K562 (cell line): Measurements from ENCODE around the gene ACER3. TPM values are rescaled to one million over a fixed set of nuclear protein-coding genes. Genes with fewer than 3 reads are reported as not detected.

Source experiments
- CBFA2T3 ChIP-seq: fragments of 450-650 bp; IDR thresholded peaks from 2 replicates; pipeline ENCODE4 v1.6.1; 2017
- CBX3 ChIP-seq, 2 experiments: IDR thresholded peaks; 1 replicate in 1 of 2; 2 replicates in 1 of 2; pipeline ENCODE4 v1.6.1; 2012; ENCODE audit warnings: inconsistent platforms in 2 of 2, low read length in 2 of 2, borderline replicate concordance in 1 of 2, control low read depth in 1 of 2
- HNRNPUL1 ChIP-seq: fragments of 200-400 bp; formaldehyde crosslinking; IDR thresholded peaks from 2 replicates; pipeline ENCODE4 v1.6.1; 2017; ENCODE audit warnings: low read length
- KAT7 ChIP-seq: sonication (generic); formaldehyde crosslinking; IDR thresholded peaks from 2 replicates; pipeline ENCODE4 v1.8.0; 2022; ENCODE audit warnings: missing genetic modification reagents, mild to moderate bottlenecking, borderline replicate concordance
- NCOA4 ChIP-seq: fragments of 450-650 bp; IDR thresholded peaks from 2 replicates; pipeline ENCODE4 v1.6.1; 2018; ENCODE audit warnings: mild to moderate bottlenecking; ENCODE audit not compliant: partially characterized antibody
- NFIC ChIP-seq: fragments of 450-650 bp; IDR thresholded peaks from 2 replicates; pipeline ENCODE4 v1.6.1; 2017; ENCODE audit warnings: mild to moderate bottlenecking, inconsistent platforms
- PBX2 ChIP-seq, 2 experiments: IDR thresholded peaks in 1 of 2; conservative IDR thresholded peaks in 1 of 2; 2 replicates each; pipeline ENCODE4 v1.6.1; 2016; ENCODE audit warnings: low read depth in 2 of 2, mild to moderate bottlenecking in 1 of 2, missing compliant biosample characterization in 1 of 2, missing genetic modification characterization in 1 of 2, moderate library complexity in 1 of 2
- PPARD ChIP-seq: fragments of 250-450 bp; sonication (Bioruptor Pico); IDR thresholded peaks from 2 replicates; pipeline ENCODE4 v1.8.0; 2022; ENCODE audit warnings: inconsistent platforms, mild to moderate bottlenecking, moderate library complexity
- SOX6 ChIP-seq: fragments of 450-650 bp; IDR thresholded peaks from 2 replicates; pipeline ENCODE4 v1.6.1; 2014; ENCODE audit warnings: mild to moderate bottlenecking
- TEAD2 ChIP-seq: fragments of 450-650 bp; IDR thresholded peaks from 2 replicates; pipeline ENCODE4 v1.6.1; 2016; ENCODE audit warnings: missing genetic modification characterization, control low read depth, missing compliant biosample characterization
- U2AF2 ChIP-seq: fragments of 200-400 bp; formaldehyde crosslinking; optimal IDR thresholded peaks from 2 replicates; pipeline ENCODE3; 2017; ENCODE audit warnings: low read depth, mild to moderate bottlenecking, low read length
- ZEB2 ChIP-seq: fragments of 450-650 bp; IDR thresholded peaks from 2 replicates; pipeline ENCODE4 v1.6.1; 2016
- ZNF146 ChIP-seq: IDR thresholded peaks from one replicate; pipeline ENCODE4 v1.6.1; 2018; ENCODE audit warnings: missing compliant biosample characterization; ENCODE audit not compliant: unreplicated experiment
- ZNF324 ChIP-seq: fragments of 250-450 bp; sonication (Bioruptor Pico); IDR thresholded peaks from 2 replicates; pipeline ENCODE4 v1.4.0; 2020; ENCODE audit warnings: mild to moderate bottlenecking
- polyA plus RNA-seq, 8 experiments: library from polyadenylated mRNA; depleted of rRNA in 4 of 8; stranded (reverse) in 5 of 8; unstranded in 3 of 8; fragments of >200 nt; fragmentation: Nextera tagmentation in 2 of 8; fragmentation: Illumina TruSeq in 1 of 8; extraction: Ambion mirVana in 2 of 8; extraction: Trizol in 1 of 8; gene quantifications; 2 replicates each; pipeline versions ENCODE4 v1.2.1 to v1.2.3, GENCODE V29; 2011 to 2014; ENCODE audit warnings: inconsistent platforms in 1 of 8, missing spikeins in 1 of 8
- total RNA-seq, 7 experiments: library from RNA; depleted of rRNA in 6 of 7; stranded (reverse); fragments of >200 nt in 6 of 7; fragmentation: Illumina TruSeq in 2 of 7; extraction: Trizol in 2 of 7; gene quantifications; 2 replicates each; pipeline versions ENCODE4 v1.2.1 to v1.2.3, GENCODE V29; 2011 to 2021; ENCODE audit warnings: low replicate concordance in 1 of 7
- TF ChIP-seq, protein P1 (sequence below): fragments of 250-450 bp; sonication (Bioruptor Pico); IDR thresholded peaks from 2 replicates; pipeline ENCODE4 v1.5.0; 2020; ENCODE audit warnings: mild to moderate bottlenecking, borderline replicate concordance
- TF ChIP-seq, protein P2 (sequence below): sonication (generic); formaldehyde crosslinking; IDR thresholded peaks from 2 replicates; pipeline ENCODE4 v1.8.0; 2023; ENCODE audit warnings: mild to moderate bottlenecking, missing genetic modification reagents
- TF ChIP-seq, protein P3 (sequence below): fragments of 250-450 bp; sonication (Bioruptor Pico); IDR thresholded peaks from 2 replicates; pipeline ENCODE4 v1.8.0; 2021; ENCODE audit warnings: mild to moderate bottlenecking, moderate library complexity
- TF ChIP-seq, protein P4 (sequence below), 3 experiments: IDR thresholded peaks in 2 of 3; conservative IDR thresholded peaks in 1 of 3; 2 replicates each; pipeline ENCODE4 v1.5.1; 2011 to 2012; ENCODE audit warnings: low read length in 3 of 3, mild to moderate bottlenecking in 3 of 3, control low read depth in 2 of 3, improper control_type of control experiment in 1 of 3, inconsistent platforms in 1 of 3, low read depth in 1 of 3, mixed read lengths in 1 of 3, moderate library complexity in 1 of 3; ENCODE audit not compliant: insufficient read depth in 2 of 3

The ACER3 gene
- total and polyA plus RNA-seq, 9 of the 15 experiments (the other 6 are each of a cell fraction or from before 2014, with no cell fraction given): 2.0 to 23.8 (median 9.5) TPM

- TF ChIP-seq, protein P1, sequence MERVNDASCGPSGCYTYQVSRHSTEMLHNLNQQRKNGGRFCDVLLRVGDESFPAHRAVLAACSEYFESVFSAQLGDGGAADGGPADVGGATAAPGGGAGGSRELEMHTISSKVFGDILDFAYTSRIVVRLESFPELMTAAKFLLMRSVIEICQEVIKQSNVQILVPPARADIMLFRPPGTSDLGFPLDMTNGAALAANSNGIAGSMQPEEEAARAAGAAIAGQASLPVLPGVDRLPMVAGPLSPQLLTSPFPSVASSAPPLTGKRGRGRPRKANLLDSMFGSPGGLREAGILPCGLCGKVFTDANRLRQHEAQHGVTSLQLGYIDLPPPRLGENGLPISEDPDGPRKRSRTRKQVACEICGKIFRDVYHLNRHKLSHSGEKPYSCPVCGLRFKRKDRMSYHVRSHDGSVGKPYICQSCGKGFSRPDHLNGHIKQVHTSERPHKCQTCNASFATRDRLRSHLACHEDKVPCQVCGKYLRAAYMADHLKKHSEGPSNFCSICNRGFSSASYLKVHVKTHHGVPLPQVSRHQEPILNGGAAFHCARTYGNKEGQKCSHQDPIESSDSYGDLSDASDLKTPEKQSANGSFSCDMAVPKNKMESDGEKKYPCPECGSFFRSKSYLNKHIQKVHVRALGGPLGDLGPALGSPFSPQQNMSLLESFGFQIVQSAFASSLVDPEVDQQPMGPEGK: 0 out of 2 replicates have a peak, but pooled peaks have one; percentile 22
- TF ChIP-seq PPARD (CRISPR knock-in tag) (no peak), SOX6 (no peak), NFIC (no peak), NCOA4 (no peak), HNRNPUL1 (no peak), KAT7 (CRISPR knock-in tag) (no peak), CBX3 (IDR thresholded peaks at IDR 0.05; ENCODE audit: borderline replicate concordance in 1 of 2, low read length in 2 of 2) (no peak), U2AF2 (no peak), ZEB2 (no peak), PBX2 (CRISPR knock-in tag; IDR thresholded peaks at IDR 0.05; ENCODE audit: low read depth) (no peak), PBX2 (tag; conservative IDR thresholded peaks at IDR 0.05; ENCODE audit: low read depth) (no peak), ZNF324 (CRISPR knock-in tag) (no peak), CBFA2T3 (no peak), TEAD2 (peak; percentile 88), ZNF146 (CRISPR knock-in tag) (no peak)
- TF ChIP-seq, protein P2, sequence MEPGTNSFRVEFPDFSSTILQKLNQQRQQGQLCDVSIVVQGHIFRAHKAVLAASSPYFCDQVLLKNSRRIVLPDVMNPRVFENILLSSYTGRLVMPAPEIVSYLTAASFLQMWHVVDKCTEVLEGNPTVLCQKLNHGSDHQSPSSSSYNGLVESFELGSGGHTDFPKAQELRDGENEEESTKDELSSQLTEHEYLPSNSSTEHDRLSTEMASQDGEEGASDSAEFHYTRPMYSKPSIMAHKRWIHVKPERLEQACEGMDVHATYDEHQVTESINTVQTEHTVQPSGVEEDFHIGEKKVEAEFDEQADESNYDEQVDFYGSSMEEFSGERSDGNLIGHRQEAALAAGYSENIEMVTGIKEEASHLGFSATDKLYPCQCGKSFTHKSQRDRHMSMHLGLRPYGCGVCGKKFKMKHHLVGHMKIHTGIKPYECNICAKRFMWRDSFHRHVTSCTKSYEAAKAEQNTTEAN (CRISPR knock-in tag): no peak
- TF ChIP-seq, protein P3, sequence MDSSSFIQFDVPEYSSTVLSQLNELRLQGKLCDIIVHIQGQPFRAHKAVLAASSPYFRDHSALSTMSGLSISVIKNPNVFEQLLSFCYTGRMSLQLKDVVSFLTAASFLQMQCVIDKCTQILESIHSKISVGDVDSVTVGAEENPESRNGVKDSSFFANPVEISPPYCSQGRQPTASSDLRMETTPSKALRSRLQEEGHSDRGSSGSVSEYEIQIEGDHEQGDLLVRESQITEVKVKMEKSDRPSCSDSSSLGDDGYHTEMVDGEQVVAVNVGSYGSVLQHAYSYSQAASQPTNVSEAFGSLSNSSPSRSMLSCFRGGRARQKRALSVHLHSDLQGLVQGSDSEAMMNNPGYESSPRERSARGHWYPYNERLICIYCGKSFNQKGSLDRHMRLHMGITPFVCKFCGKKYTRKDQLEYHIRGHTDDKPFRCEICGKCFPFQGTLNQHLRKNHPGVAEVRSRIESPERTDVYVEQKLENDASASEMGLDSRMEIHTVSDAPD (CRISPR knock-in tag): no peak
- TF ChIP-seq, protein P4, sequence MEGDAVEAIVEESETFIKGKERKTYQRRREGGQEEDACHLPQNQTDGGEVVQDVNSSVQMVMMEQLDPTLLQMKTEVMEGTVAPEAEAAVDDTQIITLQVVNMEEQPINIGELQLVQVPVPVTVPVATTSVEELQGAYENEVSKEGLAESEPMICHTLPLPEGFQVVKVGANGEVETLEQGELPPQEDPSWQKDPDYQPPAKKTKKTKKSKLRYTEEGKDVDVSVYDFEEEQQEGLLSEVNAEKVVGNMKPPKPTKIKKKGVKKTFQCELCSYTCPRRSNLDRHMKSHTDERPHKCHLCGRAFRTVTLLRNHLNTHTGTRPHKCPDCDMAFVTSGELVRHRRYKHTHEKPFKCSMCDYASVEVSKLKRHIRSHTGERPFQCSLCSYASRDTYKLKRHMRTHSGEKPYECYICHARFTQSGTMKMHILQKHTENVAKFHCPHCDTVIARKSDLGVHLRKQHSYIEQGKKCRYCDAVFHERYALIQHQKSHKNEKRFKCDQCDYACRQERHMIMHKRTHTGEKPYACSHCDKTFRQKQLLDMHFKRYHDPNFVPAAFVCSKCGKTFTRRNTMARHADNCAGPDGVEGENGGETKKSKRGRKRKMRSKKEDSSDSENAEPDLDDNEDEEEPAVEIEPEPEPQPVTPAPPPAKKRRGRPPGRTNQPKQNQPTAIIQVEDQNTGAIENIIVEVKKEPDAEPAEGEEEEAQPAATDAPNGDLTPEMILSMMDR (IDR thresholded peaks at IDR 0.05 in 2 of 3, conservative IDR thresholded peaks at IDR 0.05 in 1 of 3; ENCODE audit: insufficient read depth in 2 of 3, low read depth in 1 of 3, low read length in 3 of 3): no peak
Observed at GRCh38 chr11:76911415-76911808, 50.7 kb downstream of the ACER3 start (continued).
